ENCODE measurements around the gene ARRB1. TPM values are rescaled to one million over a fixed set of nuclear protein-coding genes. Genes with fewer than 3 reads are reported as not detected.

Gene ARRB1
- total and polyA plus RNA-seq, 4 donors: 39.8 to 145 (median 55.2) TPM

GRCh38 chr11:75351791-75352587 lies 528 bp upstream of the ARRB1 start:
- peak overlapping the region; percentile 38 to 66 for H3K9ac ChIP-seq (ENCODE audit: insufficient read depth in 1 of 2, low read length in 2 of 2)
- WGBS, 2 donors: 0% methylated on average over 60 to 64 of the region's 64 CpGs
- peak overlapping the region; percentile 21 to 97 for H3K27ac ChIP-seq (ENCODE audit: low read depth in 1 of 2, low read length in 1 of 2)
- no peaks in the 10 kb centered on the region for H3K27me3 ChIP-seq (ENCODE audit: control insufficient read depth in 3 of 3, insufficient read depth in 3 of 3, low read length in 2 of 3)
- peaks cover 6 to 50% (median 28%) of the 10 kb centered on the region in 5 donors for H3K4me1 ChIP-seq (ENCODE audit: control insufficient read depth in 5 of 5, insufficient read depth in 5 of 5, low read length in 5 of 5)
- H3K9me3 ChIP-seq (ENCODE audit: control insufficient read depth in 4 of 4, insufficient read depth in 3 of 4, low read length in 3 of 4): no peaks in the 10 kb centered on the region
- ATAC-seq (ENCODE audit: insufficient read depth, low FRiP score): peak; percentile 27
- H3K36me3 ChIP-seq (ENCODE audit: control insufficient read depth in 4 of 4, insufficient read depth in 4 of 4, low read length in 4 of 4): peaks cover 0 to 5% (median 0%) of the 10 kb centered on the region in 4 donors
- TF ChIP-seq CTCF (IDR thresholded peaks at IDR 0.05; ENCODE audit: control extremely low read depth, extremely low read depth): no peak
- peak; percentile 67 to 81 (median 76) for DNase-seq
- peak overlapping the region; percentile 51 for H3K4me3 ChIP-seq

- H3K4me3 ChIP-seq: peak overlapping the region; percentile 68
- H3K9ac ChIP-seq (ENCODE audit: insufficient read depth in 1 of 2, low read length in 2 of 2): peak overlapping the region; percentile 50 to 91
- peaks cover 0 to 5% (median 0%) of the 10 kb centered on the region in 4 donors for H3K36me3 ChIP-seq (ENCODE audit: control insufficient read depth in 4 of 4, insufficient read depth in 4 of 4, low read length in 4 of 4)
- H3K4me1 ChIP-seq (ENCODE audit: control insufficient read depth in 5 of 5, insufficient read depth in 5 of 5, low read length in 5 of 5): peaks cover 6 to 61% (median 37%) of the 10 kb centered on the region in 5 donors
- H3K9me3 ChIP-seq (ENCODE audit: control insufficient read depth in 4 of 4, insufficient read depth in 3 of 4, low read length in 3 of 4): no peaks in the 10 kb centered on the region
- no peaks in the 10 kb centered on the region for H3K27me3 ChIP-seq (ENCODE audit: control insufficient read depth in 3 of 3, insufficient read depth in 3 of 3, low read length in 2 of 3)
- peak overlapping the region; percentile 43 to 97 for H3K27ac ChIP-seq (ENCODE audit: low read depth in 1 of 2, low read length in 1 of 2)
- TF ChIP-seq CTCF (IDR thresholded peaks at IDR 0.05; ENCODE audit: control extremely low read depth, extremely low read depth): no peak
- DNase-seq (peak; percentile 64 to 71 (median 65)), ATAC-seq (ENCODE audit: insufficient read depth, low FRiP score) (peak; percentile 2)
- 3 to 5% methylated on average over 31 to 47 of the region's 47 CpGs for WGBS, 2 donors
These were observed 519 bp downstream of the ARRB1 start for GRCh38 chr11:75350743-75351540.

GRCh38 chr11:75350122-75350742 lies 1.2 kb downstream of the ARRB1 start:
- WGBS, 2 donors: 25 to 28% methylated on average over 9 of the region's 9 CpGs
- Histone ChIP-seq H3K36me3 (ENCODE audit: control insufficient read depth in 4 of 4, insufficient read depth in 4 of 4, low read length in 4 of 4) (peaks cover 0 to 5% (median 0%) of the 10 kb centered on the region in 4 donors), H3K4me3 (peak overlapping the region; percentile 68), H3K9ac (ENCODE audit: insufficient read depth in 1 of 2, low read length in 2 of 2) (peak overlapping the region in 1 of 2 donors; percentile 91), H3K9me3 (ENCODE audit: control insufficient read depth in 4 of 4, insufficient read depth in 3 of 4, low read length in 3 of 4) (no peaks in the 10 kb centered on the region), H3K27me3 (ENCODE audit: control insufficient read depth in 3 of 3, insufficient read depth in 3 of 3, low read length in 2 of 3) (no peaks in the 10 kb centered on the region), H3K4me1 (ENCODE audit: control insufficient read depth in 5 of 5, insufficient read depth in 5 of 5, low read length in 5 of 5) (peaks cover 6 to 67% (median 42%) of the 10 kb centered on the region in 5 donors), H3K27ac (ENCODE audit: low read depth in 1 of 2, low read length in 1 of 2) (peak overlapping the region; percentile 39 to 97)
- ATAC-seq (ENCODE audit: insufficient read depth, low FRiP score) (no peak), DNase-seq (no peak)
- TF ChIP-seq CTCF (IDR thresholded peaks at IDR 0.05; ENCODE audit: control extremely low read depth, extremely low read depth): no peak
